ENCODE measurements around the gene SRRT. TPM values are rescaled to one million over a fixed set of nuclear protein-coding genes. Genes with fewer than 3 reads are reported as not detected.

Gene SRRT
- total and polyA plus RNA-seq, 4 donors, result 21.3 to 158 (median 104) TPM

DNA sequence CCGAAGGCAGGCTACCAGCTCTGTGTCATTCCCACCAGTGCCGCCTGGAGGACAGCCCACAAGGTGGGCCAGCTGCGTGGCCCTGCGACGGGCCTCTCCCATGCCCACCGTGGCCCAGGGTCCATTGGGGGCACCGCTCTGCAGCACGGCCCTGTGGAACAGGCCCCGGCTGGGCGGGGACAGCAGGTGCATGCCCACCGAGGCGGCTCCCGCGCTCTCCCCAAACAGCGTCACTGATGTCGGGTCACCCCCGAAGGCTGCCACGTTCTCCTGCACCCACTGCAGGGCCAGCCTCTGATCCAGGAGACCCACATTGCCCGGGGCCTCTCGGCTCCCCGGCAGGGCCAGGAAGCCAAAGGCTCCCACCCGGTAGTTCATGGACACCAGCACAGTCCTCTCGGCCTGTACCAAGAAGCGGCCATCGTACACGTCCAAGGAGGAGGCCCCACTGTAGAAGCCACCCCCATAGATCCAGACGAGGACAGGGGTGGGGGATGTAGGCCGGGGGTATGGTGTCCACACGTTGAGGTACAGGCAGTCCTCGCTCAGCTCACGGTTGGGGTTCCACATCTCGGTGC, 18.5 kb downstream of the SRRT start:
- Histone ChIP-seq H3K36me3 (ENCODE audit: control insufficient read depth, insufficient read depth, low read length) (peaks cover 39% of the 10 kb centered on the region), H3K27ac (ENCODE audit: low read depth, low read length) (no peak overlapping the region), H3K27me3 (ENCODE audit: control insufficient read depth, insufficient read depth, low read length) (peaks cover 19% of the 10 kb centered on the region), H3K4me3 (ENCODE audit: low read depth, low read length) (no peak overlapping the region), H3K9me3 (ENCODE audit: control insufficient read depth, insufficient read depth, low read length) (no peaks in the 10 kb centered on the region), H3K4me1 (ENCODE audit: control insufficient read depth, insufficient read depth, low read length) (peaks cover 68% of the 10 kb centered on the region)
- no peak for DNase-seq (ENCODE audit: low read depth in 4 of 6, low spot score in 6 of 6)
- 94% methylated on average over 26 of the region's 32 CpGs for WGBS (ENCODE audit: insufficient coverage)

DNA sequence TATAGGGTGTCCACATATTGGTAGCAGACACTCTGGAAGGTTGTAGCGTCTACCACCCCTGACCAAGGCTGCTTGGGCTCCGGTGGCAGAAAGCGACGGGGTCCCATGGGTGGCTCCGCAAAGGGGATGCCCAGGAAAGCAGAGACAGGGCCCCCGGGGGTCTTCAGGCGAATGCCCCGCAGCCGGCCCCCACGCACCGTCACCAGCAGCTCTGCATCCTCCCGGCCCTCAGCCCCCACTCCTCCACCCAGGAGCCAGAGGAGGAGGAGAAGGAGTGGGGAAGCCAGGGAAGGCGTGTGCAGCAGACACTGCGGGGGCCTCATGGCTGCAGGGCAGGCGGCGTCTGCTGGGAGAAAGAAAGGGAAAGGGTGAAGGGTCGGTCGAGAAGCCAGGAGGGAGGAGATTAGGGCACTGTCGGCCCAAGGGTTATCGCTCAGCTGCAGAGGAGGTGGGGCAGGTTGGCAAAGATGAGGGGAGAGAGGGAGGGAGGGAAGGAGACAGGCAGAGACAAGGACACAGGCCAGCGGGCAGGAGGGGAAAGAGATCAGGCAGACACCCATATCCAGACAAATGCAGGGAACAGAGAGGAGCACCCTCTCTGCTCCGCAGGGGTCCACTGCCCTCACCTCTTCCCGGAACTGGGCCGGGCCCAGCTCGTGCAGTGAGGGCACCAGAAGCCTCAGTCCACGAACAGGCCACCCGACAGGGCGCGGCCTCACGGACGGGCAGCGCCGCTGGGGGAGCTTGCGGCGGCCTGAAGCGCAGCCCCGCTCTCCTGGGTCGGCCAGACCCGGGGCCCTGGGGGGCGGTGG, 19.2 kb downstream of the SRRT start:
- Histone ChIP-seq H3K4me1 (ENCODE audit: control insufficient read depth, insufficient read depth, low read length) (peaks cover 61% of the 10 kb centered on the region), H3K9me3 (ENCODE audit: control insufficient read depth, insufficient read depth, low read length) (no peaks in the 10 kb centered on the region), H3K4me3 (ENCODE audit: low read depth, low read length) (no peak overlapping the region), H3K27ac (ENCODE audit: low read depth, low read length) (no peak overlapping the region), H3K36me3 (ENCODE audit: control insufficient read depth, insufficient read depth, low read length) (peaks cover 32% of the 10 kb centered on the region), H3K27me3 (ENCODE audit: control insufficient read depth, insufficient read depth, low read length) (peaks cover 19% of the 10 kb centered on the region)
- 29% methylated on average over 32 of the region's 40 CpGs for WGBS (ENCODE audit: insufficient coverage)
- peak in 1 of 6 donors; percentile 17 for DNase-seq (ENCODE audit: low read depth in 4 of 6, low spot score in 6 of 6)

DNA sequence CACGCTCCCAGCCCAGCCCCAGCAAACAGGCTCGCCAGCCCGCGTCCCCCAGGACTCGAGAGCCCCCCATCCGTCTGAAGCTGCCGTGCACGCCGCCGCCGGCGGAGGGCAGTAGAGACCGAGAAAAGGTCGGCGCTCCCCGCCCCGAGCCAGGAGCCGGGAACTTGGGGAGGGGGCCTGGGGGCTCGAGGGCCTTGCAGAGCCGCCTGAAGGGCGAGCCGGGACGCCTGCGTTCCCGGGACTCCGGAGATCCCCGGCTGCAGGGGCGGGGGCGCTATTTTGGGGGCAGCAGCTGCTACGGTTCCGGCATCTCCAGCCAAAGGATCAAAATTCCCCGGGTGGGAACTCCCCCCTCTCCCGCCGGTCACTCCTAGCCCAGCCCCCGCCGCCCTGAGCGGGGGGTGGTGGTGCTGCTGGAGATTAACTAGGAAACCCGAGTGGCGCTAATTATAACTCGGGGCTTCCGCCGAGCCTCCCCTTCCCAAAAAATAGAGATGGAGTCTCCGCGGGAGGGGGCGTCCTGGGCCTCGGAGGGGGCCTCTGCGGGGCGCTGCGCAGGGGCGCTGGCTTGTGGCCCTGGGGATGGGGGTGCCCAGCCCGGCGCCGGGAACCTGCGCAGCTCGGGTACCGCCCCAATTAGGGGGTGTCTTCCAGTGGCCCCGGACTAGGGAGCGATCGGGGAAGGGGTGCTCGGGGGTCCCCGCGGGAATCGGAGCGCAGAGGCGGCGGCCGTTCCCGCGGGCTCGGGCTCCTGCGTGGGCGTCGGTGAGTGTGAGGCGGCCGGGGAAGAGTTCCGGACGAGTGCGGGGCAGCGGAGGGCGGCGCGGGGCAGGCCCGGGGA, 20.2 kb downstream of the SRRT start:
- Histone ChIP-seq H3K27me3 (ENCODE audit: control insufficient read depth, insufficient read depth, low read length) (peaks cover 19% of the 10 kb centered on the region), H3K4me1 (ENCODE audit: control insufficient read depth, insufficient read depth, low read length) (peaks cover 53% of the 10 kb centered on the region), H3K36me3 (ENCODE audit: control insufficient read depth, insufficient read depth, low read length) (peaks cover 30% of the 10 kb centered on the region), H3K9me3 (ENCODE audit: control insufficient read depth, insufficient read depth, low read length) (no peaks in the 10 kb centered on the region), H3K27ac (ENCODE audit: low read depth, low read length) (no peak overlapping the region), H3K4me3 (ENCODE audit: low read depth, low read length) (peak overlapping the region; percentile 53)
- 0% methylated on average over 77 of the region's 83 CpGs for WGBS (ENCODE audit: insufficient coverage)
- DNase-seq (ENCODE audit: low read depth in 4 of 6, low spot score in 6 of 6), result peak in 4 of 6 donors; percentile 59 to 94 (median 78)

DNA sequence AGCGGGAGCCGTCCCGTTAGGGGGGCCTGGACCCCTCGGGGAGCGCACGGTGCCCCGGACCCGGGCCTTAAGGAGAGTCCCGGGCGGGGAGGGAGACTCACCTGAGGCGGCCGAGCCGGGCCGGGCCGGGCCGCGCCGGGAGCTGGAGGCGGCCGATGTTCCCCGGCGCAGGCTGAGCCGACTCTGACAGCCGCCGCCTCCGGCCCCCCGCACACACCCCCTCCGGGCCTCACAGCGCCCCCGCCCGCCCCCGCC, 20.7 kb downstream of the SRRT start, which contains the start of gene ACHE:
Gene ACHE (minus strand): TSS at position 188 of the 255 bp plus-strand sequence. CDS start 1,656 bp downstream, outside the sequence.
- peaks cover 48% of the 10 kb centered on the region for H3K4me1 ChIP-seq (ENCODE audit: control insufficient read depth, insufficient read depth, low read length)
- H3K4me3 ChIP-seq (ENCODE audit: low read depth, low read length), result peak within 1 kb of the TSS; percentile 53
- DNase-seq (ENCODE audit: low read depth in 4 of 6, low spot score in 6 of 6), result no peak
- peaks cover 28% of the 10 kb centered on the region for H3K36me3 ChIP-seq (ENCODE audit: control insufficient read depth, insufficient read depth, low read length)
- peak within 1 kb of the TSS; percentile 57 for H3K27ac ChIP-seq (ENCODE audit: low read depth, low read length)
- no peaks in the 10 kb centered on the region for H3K9me3 ChIP-seq (ENCODE audit: control insufficient read depth, insufficient read depth, low read length)
- 0% methylated on average over 19 of the region's 32 CpGs for WGBS (ENCODE audit: insufficient coverage)
- H3K27me3 ChIP-seq (ENCODE audit: control insufficient read depth, insufficient read depth, low read length), result peaks cover 19% of the 10 kb centered on the region

DNA sequence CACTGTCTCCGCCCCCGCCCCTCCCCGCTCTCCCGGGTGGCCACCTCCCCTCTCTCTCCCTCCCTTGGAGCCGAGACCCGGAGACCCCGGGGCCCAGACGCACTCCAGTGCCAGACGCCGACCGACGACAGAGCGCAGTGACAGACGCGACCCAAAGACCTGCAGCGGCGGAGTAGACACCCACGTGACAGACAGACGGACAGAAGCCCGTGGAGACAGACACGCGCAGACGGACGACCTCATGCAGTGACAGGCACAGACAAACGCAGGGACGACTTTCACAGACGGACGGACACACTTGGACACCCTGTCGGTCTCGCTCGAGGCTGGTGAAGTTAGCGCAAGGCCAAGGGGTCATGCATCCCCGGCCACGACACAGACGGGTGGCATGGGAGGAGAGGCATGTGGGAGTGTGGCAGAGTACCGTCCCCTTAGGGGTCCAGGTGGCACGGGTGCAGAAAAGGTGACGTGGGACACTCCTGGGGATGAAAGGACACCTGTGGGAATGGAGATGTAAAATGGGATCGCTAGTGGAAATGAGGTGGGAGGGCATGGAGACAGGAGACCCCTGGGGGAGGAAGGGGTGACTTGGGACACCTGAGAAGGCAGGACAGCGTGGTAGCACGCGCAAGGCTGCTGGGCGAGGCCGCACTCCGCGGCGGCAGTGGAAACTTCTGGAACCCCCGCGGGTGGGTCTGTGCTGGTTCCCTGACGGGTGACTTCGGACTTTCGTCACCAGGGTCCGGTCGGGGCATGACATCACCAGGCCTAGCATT, 21.2 kb downstream of the SRRT start:
- H3K27me3 ChIP-seq (ENCODE audit: control insufficient read depth, insufficient read depth, low read length), result peaks cover 19% of the 10 kb centered on the region
- no peaks in the 10 kb centered on the region for H3K9me3 ChIP-seq (ENCODE audit: control insufficient read depth, insufficient read depth, low read length)
- 2% methylated on average over 52 of the region's 54 CpGs for WGBS (ENCODE audit: insufficient coverage)
- H3K36me3 ChIP-seq (ENCODE audit: control insufficient read depth, insufficient read depth, low read length), result peaks cover 23% of the 10 kb centered on the region
- H3K27ac ChIP-seq (ENCODE audit: low read depth, low read length), result peak overlapping the region; percentile 57
- H3K4me1 ChIP-seq (ENCODE audit: control insufficient read depth, insufficient read depth, low read length), result peaks cover 43% of the 10 kb centered on the region
- peak in 2 of 6 donors; percentile 62 to 90 for DNase-seq (ENCODE audit: low read depth in 4 of 6, low spot score in 6 of 6)
- H3K4me3 ChIP-seq (ENCODE audit: low read depth, low read length), result peak overlapping the region; percentile 37

DNA sequence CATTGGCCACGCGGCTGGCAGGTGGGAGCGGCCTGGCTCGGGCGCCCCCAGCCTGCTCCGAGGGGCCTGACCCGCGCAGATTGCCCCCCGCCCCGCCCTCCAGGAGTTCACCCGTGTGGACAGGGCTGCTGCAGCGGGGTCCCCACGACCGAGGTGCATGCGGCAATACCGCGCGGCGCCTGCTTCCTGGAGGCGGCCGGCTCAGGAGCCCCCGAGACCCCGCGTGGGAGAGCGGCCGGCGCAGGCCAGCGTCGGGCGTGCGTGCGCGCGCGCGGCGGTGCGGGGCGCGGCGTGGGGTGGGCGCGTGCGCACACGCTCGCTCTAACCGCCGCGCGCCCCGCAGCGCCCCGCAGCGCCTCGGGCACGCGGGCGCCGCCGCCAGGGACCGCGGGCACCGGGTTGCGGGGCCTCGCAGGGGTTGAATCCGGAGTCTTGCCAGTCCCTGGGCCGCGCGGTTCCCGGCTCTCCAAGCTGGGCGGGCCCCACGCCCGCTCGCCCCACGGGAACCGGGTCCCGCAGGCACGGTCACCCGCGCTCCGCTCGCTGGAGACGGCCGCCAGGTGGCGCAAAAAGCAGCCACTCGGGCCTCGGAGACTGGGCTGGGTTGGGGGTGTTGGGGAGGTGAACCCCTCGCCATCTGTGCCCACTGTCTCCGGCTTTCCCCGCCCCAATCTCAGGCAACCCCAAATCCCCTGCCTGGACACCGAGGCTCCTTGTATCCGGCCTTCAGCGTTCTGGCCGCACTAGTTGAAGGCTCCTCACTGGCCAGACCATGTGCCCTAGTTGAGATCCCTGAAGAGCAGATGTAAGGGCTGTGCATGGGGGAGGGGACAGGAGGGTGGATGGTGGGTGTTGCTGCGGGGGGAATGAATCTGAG, 22.1 kb downstream of the SRRT start:
- DNase-seq (ENCODE audit: low read depth in 4 of 6, low spot score in 6 of 6), result peak in 3 of 6 donors; percentile 47 to 89 (median 83)
- no peaks in the 10 kb centered on the region for H3K9me3 ChIP-seq (ENCODE audit: control insufficient read depth, insufficient read depth, low read length)
- H3K27me3 ChIP-seq (ENCODE audit: control insufficient read depth, insufficient read depth, low read length), result peaks cover 19% of the 10 kb centered on the region
- no peak overlapping the region for H3K27ac ChIP-seq (ENCODE audit: low read depth, low read length)
- peaks cover 37% of the 10 kb centered on the region for H3K4me1 ChIP-seq (ENCODE audit: control insufficient read depth, insufficient read depth, low read length)
- H3K4me3 ChIP-seq (ENCODE audit: low read depth, low read length), result peak overlapping the region; percentile 37
- peaks cover 22% of the 10 kb centered on the region for H3K36me3 ChIP-seq (ENCODE audit: control insufficient read depth, insufficient read depth, low read length)
- WGBS (ENCODE audit: insufficient coverage), result under 1% methylated on average over 89 of the region's 95 CpGs

DNA sequence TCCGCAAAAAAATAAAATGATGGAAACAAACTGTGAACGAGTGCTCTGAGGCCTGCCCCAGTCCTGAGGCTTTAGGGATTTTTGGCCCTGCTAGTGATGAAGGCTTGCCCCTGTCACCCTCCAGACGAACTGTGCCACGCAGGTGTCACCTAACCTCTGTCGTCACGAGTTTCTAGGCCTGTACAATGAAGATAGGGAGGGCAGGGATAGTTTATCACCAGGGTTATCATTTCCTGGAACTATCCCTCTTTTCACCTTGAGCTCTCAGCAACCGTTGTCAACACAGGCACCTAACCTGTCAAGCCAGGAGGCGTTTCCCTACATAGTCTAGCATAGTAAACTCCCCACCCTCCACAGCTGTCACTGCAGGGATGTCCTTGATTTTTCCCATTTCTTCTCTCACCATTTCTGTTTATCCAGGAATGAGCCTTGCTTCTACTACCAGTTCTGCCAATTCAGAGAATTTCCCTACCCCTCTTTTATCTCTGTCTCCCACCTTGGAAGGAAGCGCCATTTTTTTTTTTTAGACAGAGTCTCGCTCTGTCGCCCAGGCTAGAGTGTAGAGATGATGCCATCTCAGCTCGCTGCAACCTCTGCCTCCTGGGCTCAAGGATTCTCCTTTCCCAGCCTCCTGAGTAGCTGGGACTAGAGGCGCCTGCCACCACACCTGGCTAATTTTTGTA, 23.0 kb downstream of the SRRT start:
- H3K27ac ChIP-seq (ENCODE audit: low read depth, low read length), result no peak overlapping the region
- DNase-seq (ENCODE audit: low read depth in 4 of 6, low spot score in 6 of 6), result no peak
- peaks cover 33% of the 10 kb centered on the region for H3K4me1 ChIP-seq (ENCODE audit: control insufficient read depth, insufficient read depth, low read length)
- H3K9me3 ChIP-seq (ENCODE audit: control insufficient read depth, insufficient read depth, low read length), result no peaks in the 10 kb centered on the region
- WGBS (ENCODE audit: insufficient coverage), result 83% methylated on average over 10 of the region's 13 CpGs
- peaks cover 12% of the 10 kb centered on the region for H3K36me3 ChIP-seq (ENCODE audit: control insufficient read depth, insufficient read depth, low read length)
- no peak overlapping the region for H3K4me3 ChIP-seq (ENCODE audit: low read depth, low read length)
- H3K27me3 ChIP-seq (ENCODE audit: control insufficient read depth, insufficient read depth, low read length), result peaks cover 19% of the 10 kb centered on the region

DNA sequence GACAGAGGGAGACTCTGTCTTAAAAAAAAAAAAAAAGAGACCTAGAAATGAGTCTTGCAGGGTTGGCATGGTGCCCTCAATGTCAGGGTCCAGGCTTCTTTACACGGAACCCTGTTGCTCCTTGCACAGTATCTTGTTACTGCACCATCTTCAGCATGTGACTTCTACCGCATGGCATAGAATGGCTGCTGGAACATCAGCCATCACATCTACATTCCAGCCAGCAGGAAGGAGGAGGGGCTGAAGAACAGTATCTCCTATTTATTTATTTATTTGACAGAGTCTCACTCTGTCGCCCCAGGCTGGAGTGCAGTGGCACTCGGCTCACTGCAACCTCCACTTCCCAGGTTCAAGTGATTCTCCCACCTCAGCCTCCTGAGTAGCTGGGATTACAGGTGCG, 24.5 kb downstream of the SRRT start:
- no peaks in the 10 kb centered on the region for H3K9me3 ChIP-seq (ENCODE audit: control insufficient read depth, insufficient read depth, low read length)
- no peak overlapping the region for H3K4me3 ChIP-seq (ENCODE audit: low read depth, low read length)
- H3K36me3 ChIP-seq (ENCODE audit: control insufficient read depth, insufficient read depth, low read length), result no peaks in the 10 kb centered on the region
- no peak overlapping the region for H3K27ac ChIP-seq (ENCODE audit: low read depth, low read length)
- no CpG with 5 or more reads among the region's 5 CpGs for WGBS (ENCODE audit: insufficient coverage)
- no peak for DNase-seq (ENCODE audit: low read depth in 4 of 6, low spot score in 6 of 6)
- H3K27me3 ChIP-seq (ENCODE audit: control insufficient read depth, insufficient read depth, low read length), result peaks cover 19% of the 10 kb centered on the region
- peaks cover 27% of the 10 kb centered on the region for H3K4me1 ChIP-seq (ENCODE audit: control insufficient read depth, insufficient read depth, low read length)
